ENCODE data around the gene HOXC10.

HOXC10 gene

GRCh38 chr12:53974084-53975063 is 10.6 kb upstream of the HOXC10 start, which contains the start of gene HOTAIR:
HOTAIR (minus strand) TSS chr12:53974954.
- DNase-seq (ENCODE audit: extremely low read depth, insufficient read length) = peak; percentile 66
- peak within 1 kb of the TSS; percentile 45 for H3K4me3 ChIP-seq (replicated peaks; ENCODE audit: low read depth, low read length)
- H3K27me3 ChIP-seq (replicated peaks; ENCODE audit: control insufficient read depth, insufficient read depth, low read length) = peaks cover 7% of the 10 kb centered on the region
- TF ChIP-seq CTCF (IDR thresholded peaks at IDR 0.05; ENCODE audit: insufficient read depth, low read length, poor library complexity, severe bottlenecking) = no peak
- H3K36me3 ChIP-seq (ENCODE audit: control insufficient read depth, insufficient read depth, low read length) = no peaks in the 10 kb centered on the region

GRCh38 chr12:53975064-53975471 is 9.9 kb upstream of the HOXC10 start:
- H3K4me3 ChIP-seq (replicated peaks; ENCODE audit: low read depth, low read length) = peak overlapping the region; percentile 45
- DNase-seq (ENCODE audit: extremely low read depth, insufficient read length) = no peak
- TF ChIP-seq CTCF (IDR thresholded peaks at IDR 0.05; ENCODE audit: insufficient read depth, low read length, poor library complexity, severe bottlenecking) = no peak
- peaks cover 1% of the 10 kb centered on the region for H3K27me3 ChIP-seq (replicated peaks; ENCODE audit: control insufficient read depth, insufficient read depth, low read length)
- H3K36me3 ChIP-seq (ENCODE audit: control insufficient read depth, insufficient read depth, low read length) = no peaks in the 10 kb centered on the region

- Histone ChIP-seq H3K36me3 (ENCODE audit: control insufficient read depth, insufficient read depth, low read length) (no peaks in the 10 kb centered on the region), H3K27me3 (replicated peaks; ENCODE audit: control insufficient read depth, insufficient read depth, low read length) (peaks cover 1% of the 10 kb centered on the region), H3K4me3 (replicated peaks; ENCODE audit: low read depth, low read length) (no peak overlapping the region)
- no peak for DNase-seq (ENCODE audit: extremely low read depth, insufficient read length)
- no peak for TF ChIP-seq CTCF (IDR thresholded peaks at IDR 0.05; ENCODE audit: insufficient read depth, low read length, poor library complexity, severe bottlenecking)
Measured at GRCh38 chr12:53975479-53976152, 9.3 kb upstream of the HOXC10 start.

- Histone ChIP-seq H3K27me3 (replicated peaks; ENCODE audit: control insufficient read depth, insufficient read depth, low read length) (no peaks in the 10 kb centered on the region; the same call in none of the 2 replicates), H3K4me3 (replicated peaks; ENCODE audit: low read depth, low read length) (no peak overlapping the region), H3K36me3 (ENCODE audit: control insufficient read depth, insufficient read depth, low read length) (no peaks in the 10 kb centered on the region)
- no peak for TF ChIP-seq CTCF (IDR thresholded peaks at IDR 0.05; ENCODE audit: insufficient read depth, low read length, poor library complexity, severe bottlenecking)
- no peak for DNase-seq (ENCODE audit: extremely low read depth, insufficient read length)
Measured at GRCh38 chr12:53976172-53976822, 8.6 kb upstream of the HOXC10 start.

GRCh38 chr12:53976823-53977595 is 7.9 kb upstream of the HOXC10 start:
- DNase-seq (ENCODE audit: extremely low read depth, insufficient read length) = no peak
- TF ChIP-seq CTCF (IDR thresholded peaks at IDR 0.05; ENCODE audit: insufficient read depth, low read length, poor library complexity, severe bottlenecking) = no peak
- Histone ChIP-seq H3K36me3 (ENCODE audit: control insufficient read depth, insufficient read depth, low read length) (no peaks in the 10 kb centered on the region), H3K4me3 (replicated peaks; ENCODE audit: low read depth, low read length) (no peak overlapping the region), H3K27me3 (replicated peaks; ENCODE audit: control insufficient read depth, insufficient read depth, low read length) (no peaks in the 10 kb centered on the region; the same call in none of the 2 replicates)
